Measurements from ENCODE around the gene HNF1B.

DNA sequence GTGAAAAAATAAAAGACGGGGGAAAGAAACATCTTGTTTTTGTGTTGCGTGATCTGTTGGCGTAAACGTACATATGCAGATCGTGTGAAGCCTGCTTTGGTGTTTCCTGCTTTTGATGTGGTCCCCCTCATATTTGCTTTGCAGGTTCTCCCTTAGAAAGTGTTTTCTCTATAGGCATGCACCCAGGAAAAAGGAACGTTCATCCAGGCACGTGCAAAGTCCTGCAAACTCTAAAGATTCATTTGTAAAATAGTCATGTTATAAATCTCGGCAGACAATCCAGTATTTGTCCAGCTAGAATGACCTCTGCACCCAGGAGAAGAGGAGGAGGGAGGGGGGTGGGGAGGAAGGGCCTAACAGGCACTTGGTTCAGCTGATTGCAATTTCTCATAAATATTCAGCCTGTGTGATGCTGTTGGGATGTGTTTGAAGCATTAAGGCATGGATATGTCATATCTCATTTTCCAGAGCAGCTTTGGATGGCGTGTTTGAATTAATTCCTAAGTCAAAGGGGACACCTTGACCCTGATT is 61.3 kb downstream of the HNF1B start:
- TF ChIP-seq, protein P1, sequence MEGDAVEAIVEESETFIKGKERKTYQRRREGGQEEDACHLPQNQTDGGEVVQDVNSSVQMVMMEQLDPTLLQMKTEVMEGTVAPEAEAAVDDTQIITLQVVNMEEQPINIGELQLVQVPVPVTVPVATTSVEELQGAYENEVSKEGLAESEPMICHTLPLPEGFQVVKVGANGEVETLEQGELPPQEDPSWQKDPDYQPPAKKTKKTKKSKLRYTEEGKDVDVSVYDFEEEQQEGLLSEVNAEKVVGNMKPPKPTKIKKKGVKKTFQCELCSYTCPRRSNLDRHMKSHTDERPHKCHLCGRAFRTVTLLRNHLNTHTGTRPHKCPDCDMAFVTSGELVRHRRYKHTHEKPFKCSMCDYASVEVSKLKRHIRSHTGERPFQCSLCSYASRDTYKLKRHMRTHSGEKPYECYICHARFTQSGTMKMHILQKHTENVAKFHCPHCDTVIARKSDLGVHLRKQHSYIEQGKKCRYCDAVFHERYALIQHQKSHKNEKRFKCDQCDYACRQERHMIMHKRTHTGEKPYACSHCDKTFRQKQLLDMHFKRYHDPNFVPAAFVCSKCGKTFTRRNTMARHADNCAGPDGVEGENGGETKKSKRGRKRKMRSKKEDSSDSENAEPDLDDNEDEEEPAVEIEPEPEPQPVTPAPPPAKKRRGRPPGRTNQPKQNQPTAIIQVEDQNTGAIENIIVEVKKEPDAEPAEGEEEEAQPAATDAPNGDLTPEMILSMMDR (IDR thresholded peaks at IDR 0.05; ENCODE audit: low read depth, low read length, poor library complexity, severe bottlenecking), result no peak
- no peak for TF ChIP-seq EZH2phosphoT487 (IDR thresholded peaks at IDR 0.05; ENCODE audit: borderline replicate concordance, low read length)

Measured in DOHH2 (cell line).